DOHH2 (cell line): ENCODE data around the gene CD34.

Experiments
- EZH2phosphoT487 ChIP-seq: fragments of 200-600 bp; sonication (generic); IDR thresholded peaks from 2 replicates; pipeline ENCODE4 v1.6.1; 2017; ENCODE audit warnings: borderline replicate concordance, mild to moderate bottlenecking, antibody characterized with exemption, low read length, moderate library complexity, mixed read lengths
- TF ChIP-seq, protein P1 (sequence below): fragments of 200-600 bp; sonication (generic); IDR thresholded peaks from one replicate; pipeline ENCODE4 v1.5.1; 2014; ENCODE audit warnings: antibody characterized with exemption, mild to moderate bottlenecking, low read depth, low read length; ENCODE audit not compliant: poor library complexity, severe bottlenecking

DNA sequence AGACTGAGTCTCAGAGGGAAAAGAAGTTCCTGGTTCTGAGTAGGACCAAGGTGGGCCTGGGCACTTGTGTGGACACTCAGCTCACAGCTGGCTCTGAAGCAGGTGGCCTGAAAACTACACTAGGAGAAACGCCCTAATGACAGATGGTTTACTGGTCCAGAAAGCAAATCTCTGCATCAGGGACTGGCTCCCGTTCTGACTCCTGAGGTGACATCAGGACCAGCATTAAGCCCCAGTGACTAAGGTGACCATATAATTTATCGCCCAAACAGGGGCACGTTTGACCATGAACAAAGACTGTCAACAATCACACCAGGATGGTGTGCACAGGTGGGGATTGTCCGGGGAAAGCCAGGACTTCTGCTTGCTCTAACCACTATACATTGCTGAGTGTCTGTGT, 12.2 kb upstream of the CD34 start:
- TF ChIP-seq, protein P1, sequence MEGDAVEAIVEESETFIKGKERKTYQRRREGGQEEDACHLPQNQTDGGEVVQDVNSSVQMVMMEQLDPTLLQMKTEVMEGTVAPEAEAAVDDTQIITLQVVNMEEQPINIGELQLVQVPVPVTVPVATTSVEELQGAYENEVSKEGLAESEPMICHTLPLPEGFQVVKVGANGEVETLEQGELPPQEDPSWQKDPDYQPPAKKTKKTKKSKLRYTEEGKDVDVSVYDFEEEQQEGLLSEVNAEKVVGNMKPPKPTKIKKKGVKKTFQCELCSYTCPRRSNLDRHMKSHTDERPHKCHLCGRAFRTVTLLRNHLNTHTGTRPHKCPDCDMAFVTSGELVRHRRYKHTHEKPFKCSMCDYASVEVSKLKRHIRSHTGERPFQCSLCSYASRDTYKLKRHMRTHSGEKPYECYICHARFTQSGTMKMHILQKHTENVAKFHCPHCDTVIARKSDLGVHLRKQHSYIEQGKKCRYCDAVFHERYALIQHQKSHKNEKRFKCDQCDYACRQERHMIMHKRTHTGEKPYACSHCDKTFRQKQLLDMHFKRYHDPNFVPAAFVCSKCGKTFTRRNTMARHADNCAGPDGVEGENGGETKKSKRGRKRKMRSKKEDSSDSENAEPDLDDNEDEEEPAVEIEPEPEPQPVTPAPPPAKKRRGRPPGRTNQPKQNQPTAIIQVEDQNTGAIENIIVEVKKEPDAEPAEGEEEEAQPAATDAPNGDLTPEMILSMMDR: no peak
- no peak for TF ChIP-seq EZH2phosphoT487
